GM15510 (cell line): ENCODE results near the gene CAND1.

Experiments
- POLR2A ChIP-seq: IDR thresholded peaks from 3 replicates; pipeline ENCODE4 v1.6.1; 2011; ENCODE audit warnings: borderline replicate concordance; ENCODE audit not compliant: insufficient read length; ENCODE audit errors: extremely low read depth

The CAND1 gene

DNA sequence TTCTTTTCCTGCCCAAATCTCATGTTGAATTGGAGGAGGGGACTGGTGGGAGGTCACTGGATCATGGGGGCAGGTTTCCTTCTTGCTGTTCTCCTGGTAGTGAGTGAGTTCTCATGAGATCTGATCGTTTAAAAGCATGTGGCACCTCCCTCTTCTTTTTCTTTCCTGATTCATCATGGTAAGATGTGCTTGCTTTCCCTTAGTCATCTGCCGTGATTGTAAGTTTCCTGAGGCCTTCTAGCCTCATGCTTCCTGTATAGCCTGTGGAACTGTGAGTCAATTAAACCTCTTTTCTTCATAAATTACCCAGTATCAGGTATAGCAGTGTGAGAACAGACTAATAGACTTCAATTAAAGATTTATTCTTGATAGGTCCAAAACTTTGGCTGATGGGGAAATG is 83.5 kb downstream of the CAND1 start:
- TF ChIP-seq POLR2A: no peak

DNA sequence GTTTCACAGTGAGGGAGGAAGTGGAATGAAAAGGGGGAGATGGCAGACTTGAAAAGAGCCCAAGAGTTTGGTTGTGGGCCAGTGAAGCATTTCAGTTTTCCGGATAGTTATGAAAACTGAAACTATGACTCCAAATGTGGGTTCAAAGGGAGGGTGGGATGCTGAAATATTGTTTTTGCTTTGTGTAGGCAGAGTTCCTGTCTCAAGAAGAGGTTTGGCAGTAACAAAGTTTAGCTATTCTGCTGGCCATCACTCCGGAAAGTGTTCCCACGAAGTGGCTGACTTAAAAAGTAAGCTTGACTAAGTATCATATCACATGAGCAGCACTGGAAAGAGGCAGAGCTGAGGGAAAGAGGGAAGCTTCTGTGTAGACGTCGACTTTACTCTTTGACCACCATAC is 85.2 kb downstream of the CAND1 start:
- TF ChIP-seq POLR2A: no peak

GRCh38 chr12:67354966-67355365 is 85.8 kb downstream of the CAND1 start:
- TF ChIP-seq POLR2A: no peak

DNA sequence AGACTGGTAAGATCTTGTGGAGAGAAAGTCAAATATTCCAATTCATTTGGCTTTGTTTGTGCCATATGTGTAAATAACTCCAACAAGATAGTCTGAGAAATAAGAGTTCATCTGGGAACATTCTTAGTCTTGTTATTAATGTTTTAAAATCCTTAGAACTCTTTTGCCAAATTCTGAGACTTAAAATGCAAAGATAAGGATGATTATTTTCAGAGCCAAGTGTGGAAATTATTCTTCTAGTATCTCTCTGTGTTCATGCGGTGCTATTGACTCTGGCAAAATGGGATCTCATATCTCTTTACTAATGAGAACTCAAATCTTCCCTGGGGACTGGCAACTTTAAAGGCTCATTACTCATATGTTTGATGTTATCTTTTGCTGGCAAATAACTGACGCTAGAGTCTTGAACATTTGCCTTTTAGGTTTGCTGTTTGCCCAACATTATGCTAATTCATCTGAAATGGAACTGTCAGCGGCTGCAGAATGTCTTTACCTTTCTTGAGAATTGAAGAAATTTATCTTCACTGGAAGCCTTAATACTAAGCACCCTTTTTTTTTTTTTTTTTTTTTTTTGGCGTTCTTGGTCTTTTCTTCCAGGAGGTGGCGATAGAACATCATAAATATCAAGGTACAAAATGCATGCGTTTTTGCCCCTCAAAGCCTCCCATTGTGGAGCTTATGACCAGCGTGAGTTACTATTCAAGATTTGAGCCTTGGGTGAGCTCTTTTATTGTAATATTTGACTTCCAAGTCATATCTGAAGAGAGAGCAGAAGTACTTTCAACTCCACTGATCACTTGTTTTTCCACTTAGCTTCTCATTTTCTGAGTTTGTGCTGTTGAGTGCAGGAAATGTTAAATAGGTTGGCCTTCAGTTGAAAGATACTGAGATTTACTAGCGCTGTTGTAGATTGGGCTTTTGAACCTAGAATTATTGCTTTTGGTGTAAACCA is 86.5 kb downstream of the CAND1 start:
- TF ChIP-seq POLR2A: no peak

DNA sequence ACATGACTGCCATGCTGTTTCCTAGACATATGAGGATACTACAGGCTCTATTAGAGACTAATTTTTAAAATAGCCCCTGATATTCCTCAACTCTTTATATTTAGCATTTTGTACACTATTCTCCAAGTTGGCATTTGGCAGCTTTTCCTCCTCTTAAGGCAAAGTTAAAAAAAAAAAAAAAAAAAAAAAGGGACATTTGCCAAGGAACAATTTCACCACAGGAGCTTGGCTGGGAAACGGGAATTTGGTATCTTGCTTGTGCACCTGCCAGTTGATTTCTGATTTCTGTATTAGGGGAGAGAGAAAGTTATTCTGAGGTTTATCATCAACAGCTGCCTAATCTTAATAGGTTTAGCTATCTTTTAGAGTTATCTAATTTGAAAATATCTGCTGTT is 87.2 kb downstream of the CAND1 start:
- no peak for TF ChIP-seq POLR2A

- TF ChIP-seq POLR2A: no peak
These were observed 88.4 kb downstream of the CAND1 start for GRCh38 chr12:67357376-67358125.

- TF ChIP-seq POLR2A: no peak
These were observed 89.7 kb downstream of the CAND1 start for GRCh38 chr12:67358781-67359338.

DNA sequence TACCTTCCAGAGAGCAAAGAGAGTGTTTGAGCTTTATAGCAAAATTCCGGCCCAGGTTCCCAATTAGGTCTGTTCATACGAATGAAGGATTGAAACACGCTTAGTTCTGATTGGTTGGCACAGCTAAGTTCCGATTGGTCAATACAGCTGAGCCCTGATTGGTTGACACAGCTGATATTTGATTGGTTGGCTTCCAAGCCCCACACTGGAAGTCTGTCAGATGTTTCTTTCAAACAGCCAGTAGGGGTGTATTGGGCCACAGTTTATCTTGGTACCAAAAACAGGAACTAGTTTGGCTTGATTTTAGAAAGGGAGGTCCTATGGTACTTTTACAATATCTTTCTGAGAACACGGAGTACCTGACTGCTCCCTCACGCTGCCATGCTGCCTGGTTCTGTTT is 93.4 kb downstream of the CAND1 start:
- TF ChIP-seq POLR2A: no peak

DNA sequence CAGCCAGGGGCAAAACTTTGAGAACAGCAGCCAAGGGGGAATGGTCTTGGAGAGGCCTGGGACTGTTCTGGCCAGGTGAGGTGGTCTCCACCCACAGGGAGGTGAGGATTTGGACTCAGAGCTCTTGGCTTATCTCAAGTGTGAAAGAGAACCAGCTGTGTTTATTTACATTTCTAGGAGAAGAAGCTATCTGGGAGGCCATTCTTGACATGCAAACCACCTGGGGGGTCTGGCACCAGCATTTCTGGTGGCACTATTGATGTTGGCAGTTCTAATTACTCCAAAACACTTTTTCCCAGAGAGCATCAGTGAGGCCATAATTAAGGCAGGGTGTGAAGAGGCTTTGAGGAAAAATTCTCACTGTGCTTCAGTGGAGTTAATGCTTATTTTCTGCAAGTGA is 95.1 kb downstream of the CAND1 start:
- TF ChIP-seq POLR2A: no peak

GRCh38 chr12:67365131-67365530 is 96.0 kb downstream of the CAND1 start:
- TF ChIP-seq POLR2A: no peak

GRCh38 chr12:67367843-67368242 is 98.7 kb downstream of the CAND1 start:
- TF ChIP-seq POLR2A: no peak
